NCI-H2227 (cell line): ENCODE measurements around the gene TGFBR2.

Source experiments
- DNase-seq: peaks from one replicate; lab custom pipeline; 2025; ENCODE audit not compliant: unreplicated experiment; lab: John Stamatoyannopoulos, UW

Gene TGFBR2

GRCh38 chr3:30708472-30708871 is 102.1 kb downstream of the TGFBR2 start:
- DNase-seq, result no peak

GRCh38 chr3:30710017-30710416 is 103.6 kb downstream of the TGFBR2 start:
- no peak for DNase-seq

- DNase-seq, result no peak
Observed at GRCh38 chr3:30711151-30711550, 104.8 kb downstream of the TGFBR2 start.

GRCh38 chr3:30711867-30712266 is 105.5 kb downstream of the TGFBR2 start:
- DNase-seq, result no peak

- DNase-seq, result no peak
Observed at GRCh38 chr3:30712991-30713390, 106.6 kb downstream of the TGFBR2 start.

- DNase-seq, result no peak
Observed at GRCh38 chr3:30713885-30714503, 107.6 kb downstream of the TGFBR2 start.

GRCh38 chr3:30719536-30719935 is 113.1 kb downstream of the TGFBR2 start:
- DNase-seq, result no peak

- DNase-seq, result no peak
Observed at GRCh38 chr3:30720586-30721313, 114.3 kb downstream of the TGFBR2 start.

- no peak for DNase-seq
Observed at GRCh38 chr3:30721314-30721634, 114.9 kb downstream of the TGFBR2 start.

GRCh38 chr3:30723211-30723610 is 116.8 kb downstream of the TGFBR2 start:
- no peak for DNase-seq

- DNase-seq, result no peak
Observed at GRCh38 chr3:30724863-30725262, 118.5 kb downstream of the TGFBR2 start.

- no peak for DNase-seq
Observed at GRCh38 chr3:30728143-30728542, 121.7 kb downstream of the TGFBR2 start.

- DNase-seq, result no peak
Observed at GRCh38 chr3:30729512-30729911, 123.1 kb downstream of the TGFBR2 start.

GRCh38 chr3:30729936-30730335 is 123.5 kb downstream of the TGFBR2 start:
- no peak for DNase-seq

GRCh38 chr3:30730967-30731366 is 124.6 kb downstream of the TGFBR2 start:
- DNase-seq, result no peak

- no peak for DNase-seq
Observed at GRCh38 chr3:30733209-30733608, 126.8 kb downstream of the TGFBR2 start.

- no peak for DNase-seq
Observed at GRCh38 chr3:30733696-30734095, 127.3 kb downstream of the TGFBR2 start.

GRCh38 chr3:30737743-30738499 is 131.5 kb downstream of the TGFBR2 start:
- no peak for DNase-seq

- DNase-seq, result no peak
Observed at GRCh38 chr3:30738605-30739004, 132.2 kb downstream of the TGFBR2 start.

- DNase-seq, result no peak
Observed at GRCh38 chr3:30741889-30742288, 135.5 kb downstream of the TGFBR2 start.

- no peak for DNase-seq
Observed at GRCh38 chr3:30742796-30743619, 136.6 kb downstream of the TGFBR2 start.
